ENCODE measurements around the gene MORF4L1. TPM values are rescaled to one million over a fixed set of nuclear protein-coding genes. Genes with fewer than 3 reads are reported as not detected.
A peak's percentile ranks its signal among the peaks of the same experiment; 100 is the strongest.
"Not testable (repeated sequence)": the region's sequence is repeated elsewhere in the genome, so short reads cannot be mapped to it uniquely, and the experiment has no call there.

MORF4L1 gene
- total RNA-seq (2014; rRNA removed; shearing (Covaris generic)), result 135 and 142 TPM in 2 replicates

GRCh38 chr15:78872155-78872971 is at the start of gene MORF4L1:
Gene MORF4L1 (plus strand): TSS chr15:78872890. CDS start chr15:78873018, 128 bp downstream.
- DNase-seq (ENCODE audit: low spot score), result peak; percentile 96

- DNase-seq (ENCODE audit: low spot score), result no peak
These were observed 43.8 kb upstream of the MORF4L1 start for GRCh38 chr15:78828920-78829319.

- DNase-seq (ENCODE audit: low spot score), result no peak
These were observed 42.0 kb upstream of the MORF4L1 start for GRCh38 chr15:78830514-78831228.

GRCh38 chr15:78831229-78832207 is 41.2 kb upstream of the MORF4L1 start:
- no peak for DNase-seq (ENCODE audit: low spot score)

- DNase-seq (ENCODE audit: low spot score), result no peak
These were observed 36.4 kb upstream of the MORF4L1 start for GRCh38 chr15:78836333-78836732.

- DNase-seq (ENCODE audit: low spot score), result no peak
These were observed 35.6 kb upstream of the MORF4L1 start for GRCh38 chr15:78837131-78837530.

- no peak for DNase-seq (ENCODE audit: low spot score)
These were observed 35.1 kb upstream of the MORF4L1 start for GRCh38 chr15:78837543-78837942.

GRCh38 chr15:78838489-78838888 is 34.2 kb upstream of the MORF4L1 start:
- DNase-seq (ENCODE audit: low spot score), result no peak

- not testable (repeated sequence) for DNase-seq (ENCODE audit: low spot score)
These were observed 33.5 kb upstream of the MORF4L1 start for GRCh38 chr15:78839151-78839550.

GRCh38 chr15:78840661-78841375 is 31.9 kb upstream of the MORF4L1 start:
- peak; percentile 18 for DNase-seq (ENCODE audit: low spot score)

- no peak for DNase-seq (ENCODE audit: low spot score)
These were observed 31.3 kb upstream of the MORF4L1 start for GRCh38 chr15:78841376-78841706.

- no peak for DNase-seq (ENCODE audit: low spot score)
These were observed 30.8 kb upstream of the MORF4L1 start for GRCh38 chr15:78841891-78842290.

- DNase-seq (ENCODE audit: low spot score), result no peak
These were observed 30.2 kb upstream of the MORF4L1 start for GRCh38 chr15:78842519-78842918.

GRCh38 chr15:78846906-78847305 is 25.8 kb upstream of the MORF4L1 start:
- not testable (repeated sequence) for DNase-seq (ENCODE audit: low spot score)

- DNase-seq (ENCODE audit: low spot score), result not testable (repeated sequence)
These were observed 25.2 kb upstream of the MORF4L1 start for GRCh38 chr15:78847387-78847906.

GRCh38 chr15:78850352-78850751 is 22.3 kb upstream of the MORF4L1 start:
- no peak for DNase-seq (ENCODE audit: low spot score)

- DNase-seq (ENCODE audit: low spot score), result no peak
These were observed 21.5 kb upstream of the MORF4L1 start for GRCh38 chr15:78850941-78851755.

GRCh38 chr15:78853500-78853899 is 19.2 kb upstream of the MORF4L1 start:
- DNase-seq (ENCODE audit: low spot score), result no peak

GRCh38 chr15:78854833-78855372 is 17.8 kb upstream of the MORF4L1 start:
- no peak for DNase-seq (ENCODE audit: low spot score)

- DNase-seq (ENCODE audit: low spot score), result no peak
These were observed 16.9 kb upstream of the MORF4L1 start for GRCh38 chr15:78855746-78856145.

All from HT-29 (cell line).